ENCODE data around the gene NUDT4B. TPM values are rescaled to one million over a fixed set of nuclear protein-coding genes. Genes with fewer than 3 reads are reported as not detected.
"Not testable (repeated sequence)": the region's sequence is repeated elsewhere in the genome, so short reads cannot be mapped to it uniquely, and the experiment has no call there.

The NUDT4B gene
- not detected for total RNA-seq

DNA sequence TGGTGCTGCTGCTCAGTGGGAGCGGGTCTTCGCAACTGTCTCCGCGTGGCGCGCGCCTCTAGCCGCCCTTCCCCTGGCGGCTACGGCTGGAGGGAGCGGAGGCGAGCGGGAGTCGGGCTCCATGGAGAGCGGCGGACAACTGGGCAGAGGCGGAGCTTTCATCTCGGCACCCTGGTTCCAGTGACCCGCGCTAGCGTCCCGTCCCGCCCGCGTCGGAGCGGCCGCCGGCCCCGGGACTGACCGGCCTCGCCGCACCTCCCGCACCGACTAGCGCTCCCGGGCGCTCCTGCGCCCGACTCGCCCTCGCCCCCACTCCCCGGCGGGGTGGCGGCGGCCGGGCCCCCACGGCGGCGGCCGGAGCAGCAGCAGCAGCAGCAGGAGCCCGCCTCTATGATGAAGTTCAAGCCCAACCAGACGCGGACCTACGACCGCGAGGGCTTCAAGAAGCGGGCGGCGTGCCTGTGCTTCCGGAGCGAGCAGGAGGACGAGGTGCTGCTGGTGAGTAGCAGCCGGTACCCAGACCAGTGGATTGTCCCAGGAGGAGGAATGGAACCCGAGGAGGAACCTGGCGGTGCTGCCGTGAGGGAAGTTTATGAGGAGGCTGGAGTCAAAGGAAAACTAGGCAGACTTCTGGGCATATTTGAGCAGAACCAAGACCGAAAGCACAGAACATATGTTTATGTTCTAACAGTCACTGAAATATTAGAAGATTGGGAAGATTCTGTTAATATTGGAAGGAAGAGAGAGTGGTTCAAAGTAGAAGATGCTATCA lies at the start of gene NUDT4B:
Gene NUDT4B (plus strand): TSS at position 212 of the 772 bp plus-strand sequence. CDS start 179 bp downstream, at position 391.
- intact Hi-C loops (cut with DNase I); DNase-seq (ENCODE audit: low spot score): not testable (repeated sequence)
- peak; percentile 65 for ATAC-seq

DNA sequence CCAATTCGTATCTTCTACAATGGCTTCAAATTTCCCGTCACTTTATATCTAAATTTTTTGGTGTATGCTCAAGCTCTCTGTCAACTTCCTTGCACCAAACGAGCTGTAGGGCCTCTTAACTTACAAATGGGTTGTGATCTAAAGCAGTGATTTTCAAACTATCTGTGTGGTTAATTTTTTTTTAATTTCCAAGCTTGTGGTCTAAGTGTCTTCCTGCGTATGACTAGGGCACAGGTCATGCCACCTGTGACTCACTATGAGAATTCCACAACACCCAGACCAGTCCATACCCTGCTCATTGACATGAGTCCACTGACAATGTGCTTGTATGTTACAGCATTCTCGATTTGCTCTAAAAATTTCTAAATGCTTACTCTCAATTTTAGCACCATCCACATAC lies 49.2 kb upstream of the NUDT4B start:
- ATAC-seq; intact Hi-C loops (cut with DNase I): not testable (repeated sequence)

DNA sequence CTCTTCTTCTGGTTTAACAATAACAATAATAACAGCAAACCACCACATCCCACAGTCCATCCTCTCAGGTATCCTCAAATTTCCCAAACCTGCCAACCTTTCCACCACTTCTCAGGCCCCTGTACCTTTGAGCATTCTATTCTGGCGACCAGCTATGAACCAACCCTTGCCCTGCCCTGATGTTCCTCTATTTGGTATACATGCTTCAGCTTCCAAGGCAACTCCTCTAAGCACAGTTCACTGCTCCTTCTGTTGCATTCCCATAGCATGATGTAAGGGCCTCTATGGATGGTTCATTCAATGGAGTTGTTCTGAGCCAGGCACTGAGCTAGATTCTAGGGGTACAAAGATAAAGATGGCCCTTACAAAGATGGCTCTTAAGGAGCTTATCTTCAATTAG lies 46.3 kb upstream of the NUDT4B start:
- intact Hi-C loops (cut with DNase I); DNase-seq (ENCODE audit: low spot score); ATAC-seq: not testable (repeated sequence)

More for the DNA sequence above, 49.2 kb upstream of the NUDT4B start:
- DNase-seq (ENCODE audit: low spot score), result not testable (repeated sequence)

DNA sequence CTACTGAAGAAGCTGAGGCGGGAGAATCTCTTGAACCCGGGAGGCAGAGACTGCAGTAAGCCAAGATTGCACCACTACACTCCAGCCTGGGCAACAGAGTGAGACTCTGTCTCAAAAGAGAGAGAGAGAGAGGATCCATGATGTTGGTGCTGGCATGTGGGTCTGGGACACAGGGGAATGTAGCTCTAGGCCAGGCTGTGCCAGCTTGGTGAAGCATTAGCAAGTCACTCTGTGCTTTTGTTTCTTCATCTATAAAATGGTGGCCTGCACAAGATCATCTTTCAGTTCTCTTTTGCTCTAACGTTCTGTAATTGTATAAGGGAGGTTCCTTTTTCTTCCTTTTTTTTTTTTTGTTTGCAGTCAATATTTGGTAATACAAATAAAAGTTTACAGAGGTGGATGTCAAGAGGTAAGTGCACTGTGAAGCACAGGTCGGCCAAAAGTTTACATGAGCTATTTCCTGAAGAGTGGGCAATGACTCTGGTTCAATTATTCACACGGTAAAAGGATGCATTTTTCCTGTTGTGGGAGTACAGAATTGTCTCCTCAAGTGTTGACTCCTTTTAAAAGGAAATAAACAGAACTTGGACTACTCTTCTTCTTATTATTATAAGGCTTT lies 44.5 kb upstream of the NUDT4B start:
- DNase-seq (ENCODE audit: low spot score); intact Hi-C loops (cut with DNase I); ATAC-seq: not testable (repeated sequence)

DNA sequence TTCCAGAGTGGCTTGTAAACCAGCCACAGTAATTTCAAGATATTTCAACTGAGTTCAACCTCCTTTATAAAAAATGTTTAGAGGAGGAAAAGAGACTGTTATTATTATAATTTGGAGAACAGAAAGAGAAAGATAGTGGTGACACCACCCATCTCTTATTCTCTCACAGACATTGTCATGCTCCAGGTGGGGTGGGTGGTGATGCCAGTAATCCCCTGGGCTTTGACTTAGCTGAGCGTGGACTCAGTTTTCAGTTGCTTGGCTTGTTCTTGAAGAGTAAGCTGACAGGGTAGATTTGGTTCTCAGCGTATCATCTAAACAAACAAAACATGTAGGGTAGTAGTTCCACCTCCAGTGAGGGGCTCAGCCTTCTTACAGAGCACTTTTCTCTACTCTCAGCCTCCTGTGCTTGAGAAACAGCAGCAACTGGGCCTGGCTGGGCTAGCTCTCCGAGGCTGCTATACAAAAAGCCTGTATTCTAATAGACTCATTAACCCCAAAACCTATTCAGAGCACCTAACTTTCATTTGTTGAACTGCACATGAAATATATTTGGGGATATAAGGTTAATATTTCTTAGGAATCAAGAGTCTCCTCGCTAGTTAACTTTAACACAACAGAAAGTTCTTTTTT lies 43.1 kb upstream of the NUDT4B start:
- intact Hi-C loops (cut with DNase I); DNase-seq (ENCODE audit: low spot score); ATAC-seq: not testable (repeated sequence)

DNA sequence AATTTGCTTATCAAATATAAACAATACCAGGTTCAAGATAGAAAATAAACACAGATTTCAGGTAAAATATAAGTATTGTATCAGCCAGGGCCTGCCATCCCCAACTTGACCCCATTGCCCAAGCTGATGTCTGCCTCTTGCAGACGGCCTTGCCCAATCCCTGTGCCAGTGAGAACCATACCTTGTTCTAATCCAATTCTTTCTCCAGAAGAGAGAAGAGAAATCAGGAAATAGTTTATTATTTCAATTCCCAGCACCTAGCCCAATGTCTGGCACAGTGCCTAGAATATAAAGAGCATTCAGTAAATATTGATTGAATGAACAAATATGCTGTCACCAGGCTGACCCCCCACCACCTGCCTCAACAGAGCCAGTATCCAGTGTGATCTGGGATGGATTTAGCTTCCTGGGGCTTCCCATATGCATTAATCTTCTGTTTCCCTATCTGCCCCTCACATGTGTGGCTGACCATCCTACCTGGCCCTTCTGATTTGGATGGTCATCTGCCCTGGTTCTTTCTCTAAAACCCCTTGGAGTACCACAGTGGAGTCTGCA lies 39.7 kb upstream of the NUDT4B start:
- DNase-seq (ENCODE audit: low spot score); intact Hi-C loops (cut with DNase I); ATAC-seq: not testable (repeated sequence)

DNA sequence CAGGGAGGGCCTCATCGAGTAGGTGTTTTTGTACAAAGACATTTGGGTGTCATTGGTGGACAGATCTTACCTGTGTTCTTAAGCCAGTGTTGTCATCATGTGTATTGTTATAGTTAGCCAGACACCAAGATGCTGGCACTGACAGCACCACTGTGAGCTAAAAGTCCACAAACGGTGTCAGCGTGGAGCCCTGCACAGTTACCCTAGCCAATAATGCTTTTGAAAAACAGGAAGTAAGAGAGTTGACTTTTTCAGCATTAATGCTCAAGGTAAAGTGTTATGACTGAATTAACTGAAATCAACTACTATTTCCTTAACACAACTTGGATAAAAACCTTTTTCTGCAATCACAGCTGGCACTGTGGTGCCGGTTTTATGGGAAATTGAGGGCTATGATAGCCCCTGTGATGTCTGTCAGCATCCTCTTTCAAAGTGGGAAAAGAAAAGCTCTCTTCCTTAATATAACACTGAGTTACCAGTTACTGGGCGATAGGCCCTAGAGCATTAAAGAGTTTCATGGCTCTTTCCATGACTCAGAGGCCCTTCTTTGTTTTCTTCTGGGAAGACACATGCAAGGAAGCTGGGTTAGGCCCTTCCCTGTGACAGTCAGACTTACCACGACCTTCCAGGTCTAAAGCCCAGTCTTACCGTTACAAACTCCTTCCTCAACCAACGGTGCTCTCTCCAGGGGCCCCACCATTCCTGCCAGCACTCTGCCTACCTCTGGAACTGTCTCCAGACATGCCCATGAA lies 37.6 kb upstream of the NUDT4B start:
- intact Hi-C loops (cut with DNase I); ATAC-seq; DNase-seq (ENCODE audit: low spot score): not testable (repeated sequence)

DNA sequence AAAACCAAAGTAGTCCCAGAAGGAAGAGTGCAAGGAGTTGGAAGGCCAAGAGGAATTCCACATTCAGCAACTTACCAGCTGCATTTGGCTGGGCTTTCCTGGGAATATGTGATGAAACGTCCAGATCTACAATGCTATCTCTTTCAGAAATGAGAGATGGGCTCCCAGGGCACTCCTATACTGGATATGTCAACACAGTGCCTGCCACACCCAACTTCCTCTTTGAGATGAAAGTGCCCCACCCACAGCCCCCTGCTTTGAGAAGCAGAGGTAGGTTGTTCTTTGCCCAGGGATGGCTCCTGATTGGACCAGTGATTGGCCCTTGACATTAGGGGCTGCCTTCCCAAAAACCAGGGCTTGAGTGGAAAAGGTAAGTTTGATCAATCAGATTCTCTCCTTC lies 36.2 kb upstream of the NUDT4B start:
- DNase-seq (ENCODE audit: low spot score); intact Hi-C loops (cut with DNase I); ATAC-seq: not testable (repeated sequence)

DNA sequence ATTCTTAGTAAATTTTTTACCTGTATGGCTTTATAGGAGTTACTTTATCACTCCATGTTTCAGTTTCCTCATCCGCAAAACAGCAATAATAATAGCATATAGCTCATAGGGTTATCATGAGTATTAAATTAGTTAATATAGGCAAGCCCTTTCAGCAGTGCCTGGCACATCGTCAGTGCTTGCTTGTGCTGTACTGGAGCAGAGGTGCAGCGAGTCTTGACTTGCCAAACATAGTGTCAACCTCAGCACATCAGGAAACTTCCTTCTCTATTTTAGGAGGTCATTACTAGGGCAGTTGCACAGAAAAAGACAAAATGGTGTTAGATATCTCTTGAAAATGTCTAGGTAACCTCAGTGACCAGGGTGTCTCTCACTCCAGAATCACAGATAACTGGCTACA lies 33.1 kb upstream of the NUDT4B start:
- not testable (repeated sequence) for ATAC-seq; DNase-seq (ENCODE audit: low spot score)

DNA sequence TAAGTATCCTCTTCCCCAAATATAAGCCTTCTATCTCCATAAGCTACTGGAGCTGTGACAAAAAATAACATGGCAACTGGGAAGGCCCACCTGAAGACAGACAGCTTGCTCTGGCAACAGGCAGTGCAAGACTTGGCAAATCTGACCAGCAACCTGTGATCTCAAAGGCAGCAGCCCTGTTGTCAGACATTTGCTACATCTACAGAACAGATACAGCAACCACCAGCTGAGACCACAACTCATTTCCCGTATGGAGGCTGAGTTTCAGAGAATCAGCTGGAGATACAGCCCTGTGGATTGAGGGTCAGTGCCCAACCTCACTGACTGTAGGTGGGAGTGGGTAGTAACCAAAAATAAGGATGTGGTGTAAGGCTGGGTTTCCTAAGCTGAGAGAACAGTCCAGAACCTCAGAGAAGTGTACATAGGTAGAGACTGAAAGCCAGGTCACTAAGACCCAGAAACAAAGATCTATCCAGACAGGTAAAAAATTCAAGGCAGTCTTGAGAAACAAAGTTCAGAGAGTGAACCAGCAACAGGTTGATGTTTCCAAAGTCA lies 31.5 kb upstream of the NUDT4B start:
- intact Hi-C loops (cut with DNase I); ATAC-seq; DNase-seq (ENCODE audit: low spot score): not testable (repeated sequence)

More for the DNA sequence above, 33.1 kb upstream of the NUDT4B start:
- intact Hi-C loops (cut with DNase I), result not testable (repeated sequence)

DNA sequence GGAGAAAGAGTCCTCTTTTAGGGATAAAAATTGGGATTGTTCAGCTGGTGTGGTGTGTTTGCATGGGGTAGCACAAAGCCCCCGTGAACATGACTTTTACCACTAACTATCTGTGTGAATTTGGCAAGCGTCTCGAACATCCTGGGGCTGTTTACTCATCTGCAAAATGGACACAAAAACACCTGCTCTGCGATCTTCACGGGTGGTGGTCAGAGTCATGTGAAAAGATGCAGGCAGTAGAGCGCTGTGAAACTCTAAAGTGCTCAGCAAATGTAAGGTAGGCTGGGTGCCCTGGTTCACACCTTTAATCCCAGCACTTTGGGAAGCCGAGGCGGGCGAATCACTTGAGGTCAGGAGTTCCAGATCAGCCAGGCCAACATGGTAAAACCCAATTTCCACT lies 27.7 kb upstream of the NUDT4B start:
- DNase-seq (ENCODE audit: low spot score); ATAC-seq; intact Hi-C loops (cut with DNase I): not testable (repeated sequence)

DNA sequence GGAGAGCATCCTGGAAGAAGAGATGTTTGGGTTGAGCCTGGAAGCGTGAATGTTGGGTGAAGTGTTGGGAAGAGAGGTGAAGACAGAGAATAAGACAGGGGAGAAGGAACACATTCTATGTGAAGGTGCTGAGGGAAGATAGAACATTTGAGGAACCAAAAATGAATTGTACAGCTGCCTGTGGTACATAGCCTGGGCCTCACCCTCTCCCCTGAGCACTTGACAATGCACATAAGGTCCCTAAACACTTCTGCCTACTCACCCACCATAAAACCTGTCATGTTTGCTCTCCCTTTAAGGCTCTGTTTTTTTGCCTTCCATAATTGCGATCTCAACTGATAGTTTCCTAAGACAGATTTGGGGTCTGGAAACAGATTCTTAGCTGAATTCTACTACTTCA lies 25.8 kb upstream of the NUDT4B start:
- DNase-seq (ENCODE audit: low spot score); ATAC-seq; intact Hi-C loops (cut with DNase I): not testable (repeated sequence)

DNA sequence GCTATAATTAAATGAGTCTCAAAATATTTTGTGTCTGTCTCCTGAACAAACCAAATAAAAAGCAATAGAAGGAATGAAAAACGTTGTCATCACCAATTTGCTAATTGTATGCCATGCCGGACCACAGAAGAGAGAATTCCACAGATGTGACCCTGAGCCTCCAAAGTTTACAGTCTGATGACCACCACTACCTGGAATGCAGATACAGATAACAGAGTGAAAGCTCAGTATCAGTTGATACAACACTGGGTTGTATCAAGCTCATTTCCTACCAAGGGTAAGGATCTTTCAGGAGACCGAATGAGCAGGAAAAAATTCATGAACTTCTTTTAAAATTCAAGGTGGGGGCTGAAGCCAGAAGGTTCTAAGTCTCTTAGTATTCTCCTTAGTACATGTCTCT lies 25.1 kb upstream of the NUDT4B start:
- intact Hi-C loops (cut with DNase I); DNase-seq (ENCODE audit: low spot score); ATAC-seq: not testable (repeated sequence)

DNA sequence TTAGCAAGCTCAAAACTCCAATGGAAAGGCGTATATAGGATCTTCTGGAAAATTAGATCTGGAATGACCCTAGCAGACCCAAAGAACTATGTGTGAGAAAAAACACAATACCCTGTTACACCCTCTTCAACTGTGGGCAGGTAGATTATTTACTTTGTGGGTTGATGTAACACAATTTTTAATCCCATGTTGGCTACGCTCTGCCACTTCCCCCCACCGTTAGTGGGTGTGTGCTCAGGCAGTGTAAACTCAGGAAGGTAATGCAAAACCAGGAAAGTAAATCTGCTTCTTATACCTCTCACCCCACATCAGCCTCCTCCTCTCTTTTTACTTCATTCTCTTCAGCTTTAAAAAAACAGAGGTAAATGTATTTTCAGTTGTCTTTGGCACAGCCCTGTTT lies 23.7 kb upstream of the NUDT4B start:
- ATAC-seq; intact Hi-C loops (cut with DNase I); DNase-seq (ENCODE audit: low spot score): not testable (repeated sequence)

DNA sequence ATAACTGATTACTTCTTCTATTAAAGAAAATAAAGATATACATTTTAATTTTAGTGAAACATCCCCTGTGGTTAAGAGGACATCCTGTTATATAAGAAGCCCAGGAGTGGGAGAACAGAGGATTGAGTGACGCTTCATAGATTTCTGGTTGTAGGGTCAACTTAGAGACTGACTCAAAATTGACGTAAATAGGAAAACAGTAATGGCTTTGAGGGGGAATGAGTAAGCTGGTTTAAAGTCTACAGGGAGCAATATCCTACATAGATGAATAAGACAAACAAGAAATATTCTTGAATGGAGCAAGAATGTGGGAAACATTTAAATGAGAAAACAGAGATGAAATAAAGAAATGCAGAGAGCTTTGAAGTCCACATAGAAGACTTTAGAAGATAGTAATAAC lies 20.7 kb upstream of the NUDT4B start:
- intact Hi-C loops (cut with DNase I); DNase-seq (ENCODE audit: low spot score): not testable (repeated sequence)
- peak; percentile 50 for ATAC-seq

DNA sequence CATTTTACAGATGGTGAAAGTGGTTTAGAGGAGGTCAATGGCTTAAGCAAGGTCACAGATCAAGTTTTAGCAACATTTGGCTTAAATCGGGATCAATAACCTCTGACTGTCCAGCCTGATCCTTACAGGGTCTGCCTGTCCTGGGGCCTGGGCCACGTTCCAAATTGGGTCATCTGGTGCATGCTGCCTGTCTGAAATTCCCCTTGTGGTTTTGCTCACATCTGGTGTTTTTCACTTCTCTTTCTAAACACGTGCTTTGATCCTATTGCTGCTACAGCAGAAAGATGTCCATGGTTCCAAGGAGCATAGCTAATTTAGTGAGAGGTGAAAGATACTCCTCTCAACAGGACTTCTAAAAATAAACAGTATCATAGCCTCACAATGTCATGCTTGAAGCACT lies 19.4 kb upstream of the NUDT4B start:
- intact Hi-C loops (cut with DNase I); DNase-seq (ENCODE audit: low spot score): not testable (repeated sequence)
- ATAC-seq, result peak; percentile 94

DNA sequence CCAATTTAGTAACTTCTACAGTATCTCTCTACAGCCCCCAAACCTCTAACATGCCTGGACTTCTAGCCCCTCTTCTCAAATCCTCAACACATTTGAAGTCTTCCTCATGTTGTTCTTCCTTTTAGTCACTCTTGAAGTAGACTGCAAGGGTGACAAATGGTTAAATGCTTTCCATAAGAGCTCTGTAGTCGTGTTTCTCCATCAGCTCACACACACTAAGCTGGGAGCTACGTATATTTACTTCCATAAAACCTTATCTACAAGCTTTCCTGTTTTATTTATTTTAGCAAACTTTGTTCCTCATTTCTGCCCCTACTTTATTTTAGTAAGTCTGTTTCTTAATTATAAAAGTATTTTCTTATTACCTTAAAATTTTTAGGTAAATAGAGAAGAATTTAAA lies 19.0 kb upstream of the NUDT4B start:
- ATAC-seq, result peak; percentile 6
- DNase-seq (ENCODE audit: low spot score); intact Hi-C loops (cut with DNase I): not testable (repeated sequence)

DNA sequence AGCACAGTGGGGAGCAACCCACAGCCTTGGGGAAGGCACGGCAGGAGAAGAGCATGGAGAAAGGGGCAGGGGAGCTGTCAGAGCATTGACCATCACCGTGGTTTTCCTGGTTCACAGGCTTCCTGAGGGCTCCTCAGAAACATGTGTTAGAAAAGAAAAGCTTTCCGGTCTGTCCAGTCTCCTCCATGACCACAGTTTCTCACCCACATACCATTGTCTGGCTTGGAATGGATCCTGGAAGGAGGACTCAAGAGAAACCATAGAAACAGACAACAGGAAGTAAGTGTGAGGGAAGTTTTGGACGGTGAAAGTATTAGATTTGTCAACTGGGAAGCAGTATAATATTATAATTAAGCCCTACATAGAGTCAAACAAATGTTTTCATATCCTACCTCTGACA lies 16.3 kb upstream of the NUDT4B start:
- intact Hi-C loops (cut with DNase I); DNase-seq (ENCODE audit: low spot score): not testable (repeated sequence)
- peak; percentile 23 for ATAC-seq
